Activated T-cell treated with anti-CD3 and anti-CD28 coated beads for 4 hours (primary cell): ENCODE results near the gene MRPL47.
A peak's percentile ranks its signal among the peaks of the same experiment; 100 is the strongest.
"Not testable (repeated sequence)": the region's sequence is repeated elsewhere in the genome, so short reads cannot be mapped to it uniquely, and the experiment has no call there.

ENCODE experiments used
- DNase-seq: peaks from one replicate; pipeline ENCODE4 v3.0.0-alpha.2; 2020

MRPL47 gene

GRCh38 chr3:179604321-179605078 is at the start of gene MRPL47, which contains the start of gene NDUFB5:
Gene MRPL47, minus strand, starts transcription at chr3:179604638. Its CDS starts 14 bp downstream, at chr3:179604624.
Gene NDUFB5, plus strand, starts transcription at chr3:179604794. Its CDS starts 22 bp downstream, at chr3:179604816.
- DNase-seq: peak; percentile 90

DNA sequence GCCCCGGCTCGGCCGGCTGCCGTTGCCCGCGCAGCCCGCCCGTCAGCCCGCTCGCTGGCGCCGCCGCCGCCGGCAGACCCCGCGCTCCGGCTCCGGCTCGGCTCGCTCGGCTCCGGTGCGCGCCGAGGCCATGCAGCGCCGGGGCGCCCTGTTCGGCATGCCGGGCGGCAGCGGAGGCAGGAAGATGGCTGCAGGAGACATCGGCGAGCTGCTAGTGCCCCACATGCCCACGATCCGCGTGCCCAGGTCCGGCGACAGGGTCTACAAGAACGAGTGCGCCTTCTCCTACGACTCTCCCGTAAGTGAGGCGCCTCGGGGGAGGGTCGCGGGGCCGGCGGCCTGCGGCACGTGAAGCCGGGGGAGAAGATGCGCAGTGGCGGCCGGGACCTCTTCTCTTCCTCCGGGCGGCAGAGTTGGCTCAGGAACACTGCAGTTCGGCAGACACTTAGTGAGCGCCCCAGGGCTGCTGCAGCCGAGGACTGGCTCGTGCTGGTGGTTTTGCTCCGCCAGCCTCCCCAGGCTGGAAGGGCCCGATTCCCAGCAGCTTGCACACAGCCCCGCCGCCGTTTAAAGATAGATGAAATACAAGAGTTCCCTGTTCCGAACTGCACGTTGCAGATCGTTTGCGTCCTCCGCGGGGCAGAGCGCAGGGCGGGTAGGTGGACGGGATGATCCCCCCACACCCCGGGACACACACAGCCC is 48.8 kb upstream of the MRPL47 start:
- peak; percentile 38 for DNase-seq

DNA sequence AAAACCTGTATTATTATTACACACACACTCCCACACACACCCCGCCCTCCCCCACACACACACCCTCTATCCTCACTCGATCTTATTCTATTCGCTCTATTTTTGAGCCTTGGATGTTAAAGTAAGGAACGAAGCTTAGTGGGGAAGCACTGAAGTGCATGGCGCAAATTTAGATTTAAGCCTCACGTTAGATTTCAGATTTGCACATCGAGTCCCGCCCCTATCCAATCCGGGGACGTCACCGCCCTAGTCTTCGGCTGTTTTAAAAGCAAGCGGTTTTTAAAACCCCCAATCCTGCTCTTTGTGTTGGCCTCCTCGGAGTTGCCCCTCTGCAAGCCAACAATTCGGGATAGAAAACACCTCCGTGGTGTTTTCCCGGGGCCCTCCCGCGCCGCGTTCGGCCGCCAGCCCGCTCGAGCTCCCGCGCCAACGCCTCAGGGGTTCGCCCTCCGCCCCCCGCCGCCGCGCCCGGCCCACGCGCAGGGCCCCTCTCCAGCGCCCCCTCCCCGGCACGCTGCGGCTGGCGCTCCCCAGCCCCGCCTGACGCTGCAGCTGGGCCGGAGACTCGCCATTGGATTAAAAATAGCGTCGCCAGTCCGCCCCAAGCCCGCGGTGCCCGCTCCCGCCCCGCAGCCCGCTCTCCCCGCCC is 48.1 kb upstream of the MRPL47 start, which contains the start of gene USP13:
USP13 (plus strand) TSS at position 594 of the 649 bp plus-strand sequence. CDS start 186 bp downstream, outside the sequence.
- DNase-seq: peak; percentile 41

- no peak for DNase-seq
These were observed 47.4 kb upstream of the MRPL47 start for GRCh38 chr3:179651687-179652446.

- DNase-seq: no peak
These were observed 41.7 kb upstream of the MRPL47 start for GRCh38 chr3:179646177-179646576.

DNA sequence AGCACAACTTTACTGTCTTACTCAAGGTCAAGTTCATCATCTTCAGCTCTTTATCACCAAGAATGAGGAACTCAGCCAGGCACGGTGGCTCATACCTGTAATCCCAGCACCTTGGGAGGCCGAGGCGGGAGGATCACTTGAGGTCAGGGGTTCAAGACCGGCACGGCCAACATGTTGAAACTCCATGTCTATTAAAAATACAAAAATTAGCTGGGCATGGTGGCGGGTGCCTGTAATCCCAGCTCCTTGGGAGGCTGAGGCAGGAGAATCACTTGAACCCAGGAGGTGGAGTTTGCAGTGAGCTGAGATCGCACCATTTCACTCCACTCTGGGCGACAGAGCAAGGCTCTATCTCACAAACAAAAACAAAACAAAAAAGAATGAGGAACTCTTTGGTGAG is 39.4 kb upstream of the MRPL47 start:
- DNase-seq: not testable (repeated sequence)

GRCh38 chr3:179642871-179643270 is 38.4 kb upstream of the MRPL47 start:
- DNase-seq: no peak

GRCh38 chr3:179640469-179640868 is 36.0 kb upstream of the MRPL47 start:
- no peak for DNase-seq

GRCh38 chr3:179630753-179631451 is 26.5 kb upstream of the MRPL47 start:
- no peak for DNase-seq

- no peak for DNase-seq
These were observed 20.0 kb upstream of the MRPL47 start for GRCh38 chr3:179624451-179624850.

- no peak for DNase-seq
These were observed 17.6 kb upstream of the MRPL47 start for GRCh38 chr3:179622023-179622422.

DNA sequence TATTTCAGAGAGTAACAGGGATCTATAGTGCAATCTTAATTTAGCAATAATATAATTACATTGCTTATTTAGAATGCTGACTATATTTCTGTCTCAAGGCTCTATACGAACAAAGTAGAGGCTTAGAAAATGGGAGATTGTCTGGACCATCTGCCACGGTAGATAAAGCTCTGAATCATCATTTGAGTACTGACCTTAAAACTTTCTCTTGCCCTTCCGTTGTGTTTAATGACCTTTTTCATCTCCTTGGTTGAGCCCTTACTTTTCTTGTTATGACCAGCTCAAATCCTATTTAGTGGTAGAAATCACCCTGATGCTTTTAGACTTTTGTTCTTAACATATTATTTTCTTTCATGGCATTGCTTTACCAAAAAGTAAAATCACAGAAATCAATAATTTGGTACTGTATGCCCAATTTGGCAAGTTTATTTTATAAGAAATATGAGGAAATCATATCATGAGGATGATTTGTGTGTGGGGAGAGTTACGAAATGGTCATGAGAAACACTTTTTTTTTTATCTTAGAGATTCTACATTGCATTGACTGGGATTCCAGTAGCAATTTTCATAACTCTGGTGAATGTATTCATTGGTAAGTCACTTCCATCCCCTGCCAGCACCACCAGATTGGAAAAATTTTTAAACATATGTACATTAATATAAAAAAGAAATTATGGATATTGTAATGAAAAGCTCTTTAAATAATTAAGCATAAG is 11.2 kb upstream of the MRPL47 start:
- DNase-seq: no peak

DNA sequence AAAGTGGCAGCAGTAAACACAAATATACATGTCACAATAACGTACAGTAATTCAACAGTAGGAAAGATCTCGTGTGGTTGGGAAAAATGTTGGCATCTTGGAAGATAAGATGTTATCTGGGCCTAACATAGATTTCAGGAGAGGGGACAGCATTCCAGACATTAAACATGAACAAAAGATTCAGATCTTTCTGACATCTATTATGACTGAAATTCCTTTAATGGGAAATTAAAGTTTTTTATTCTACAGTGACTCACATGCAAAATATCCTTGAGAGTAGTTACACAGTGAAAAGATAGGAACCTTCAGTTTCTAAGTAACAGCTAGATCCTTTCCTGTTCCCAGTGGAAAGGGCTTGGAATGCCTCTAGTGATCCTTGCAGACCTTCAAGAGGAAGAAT is 9.4 kb upstream of the MRPL47 start:
- DNase-seq: no peak

DNA sequence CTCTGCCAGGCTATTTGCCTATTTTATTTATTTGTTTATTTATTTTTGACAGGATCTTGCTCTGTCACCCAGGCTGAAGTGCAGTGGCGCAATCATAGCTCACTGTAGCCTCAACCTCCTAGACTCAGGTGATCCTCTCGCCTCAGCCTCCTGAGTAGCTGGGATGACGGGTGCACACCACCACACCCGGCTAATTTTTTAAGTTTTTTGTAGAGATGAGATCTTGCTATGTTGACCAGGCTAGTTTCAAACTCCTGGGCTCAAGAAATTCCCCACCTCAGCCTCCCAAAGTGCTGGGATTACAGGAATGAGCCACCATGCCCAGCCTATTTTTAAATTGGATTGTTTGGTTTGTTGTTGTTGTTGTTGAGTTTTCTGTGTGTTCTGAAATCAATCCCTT is 5.6 kb upstream of the MRPL47 start:
- no peak for DNase-seq

DNA sequence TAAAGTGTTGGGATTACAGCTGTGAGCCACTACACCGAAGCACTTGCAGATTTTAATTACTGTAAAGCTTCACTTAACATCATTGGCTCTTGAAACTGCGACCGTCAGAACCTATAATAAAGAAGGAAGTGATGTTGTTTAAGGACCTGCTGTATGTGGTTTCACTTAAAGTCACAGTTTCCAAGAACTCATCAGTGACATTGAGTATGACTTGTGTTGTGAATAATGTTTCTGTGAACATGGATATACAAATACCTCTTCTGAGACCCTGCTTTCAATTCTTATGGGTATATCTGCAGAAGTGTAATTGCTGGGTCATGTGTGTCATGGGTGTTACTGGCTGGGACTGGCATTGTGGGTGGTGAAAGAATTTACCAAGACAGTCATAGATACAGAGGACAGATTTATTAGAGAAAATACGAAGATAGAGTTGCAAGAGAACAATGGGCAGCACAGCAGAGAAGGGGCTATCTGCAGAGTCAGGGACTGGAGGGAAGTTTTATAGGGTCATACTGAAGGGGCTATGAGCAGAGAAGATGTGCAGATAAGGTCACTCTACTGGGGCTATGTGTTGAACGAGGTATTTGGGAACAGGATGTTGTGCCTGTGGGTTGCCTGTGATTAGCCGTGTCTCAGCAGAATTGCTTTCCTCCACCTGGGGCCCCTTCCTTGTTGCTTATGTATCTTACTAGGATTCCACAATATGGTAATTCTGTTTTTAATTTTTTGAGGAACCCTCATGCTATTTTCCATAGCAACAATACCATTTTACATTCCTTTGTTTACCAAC is 4.7 kb upstream of the MRPL47 start:
- DNase-seq: no peak

DNA sequence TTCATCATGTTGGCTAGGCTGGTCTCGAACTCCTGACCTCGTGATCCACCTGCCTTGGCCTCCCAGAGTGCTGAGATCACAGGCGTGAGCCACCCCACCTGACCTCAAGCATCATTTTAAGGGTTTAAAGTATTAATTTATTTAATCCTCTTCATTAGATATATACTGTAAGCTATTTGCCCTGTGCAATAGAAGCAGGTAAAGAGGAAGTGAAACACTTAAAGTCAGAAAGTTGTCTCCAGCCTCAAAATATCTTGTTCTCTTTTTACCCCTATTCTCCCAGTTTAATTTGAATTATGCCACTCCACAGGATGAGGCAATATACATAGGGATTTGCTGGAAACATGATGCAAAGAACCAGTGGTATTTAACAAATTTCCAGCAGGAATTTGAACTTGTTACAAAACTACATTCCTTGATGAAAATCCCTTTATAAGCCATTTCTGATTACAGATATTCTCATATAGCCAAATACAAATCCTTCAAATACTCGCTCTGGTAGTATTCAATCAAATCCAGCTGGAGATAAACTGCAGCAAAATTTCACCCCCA is 2.2 kb upstream of the MRPL47 start:
- no peak for DNase-seq

DNA sequence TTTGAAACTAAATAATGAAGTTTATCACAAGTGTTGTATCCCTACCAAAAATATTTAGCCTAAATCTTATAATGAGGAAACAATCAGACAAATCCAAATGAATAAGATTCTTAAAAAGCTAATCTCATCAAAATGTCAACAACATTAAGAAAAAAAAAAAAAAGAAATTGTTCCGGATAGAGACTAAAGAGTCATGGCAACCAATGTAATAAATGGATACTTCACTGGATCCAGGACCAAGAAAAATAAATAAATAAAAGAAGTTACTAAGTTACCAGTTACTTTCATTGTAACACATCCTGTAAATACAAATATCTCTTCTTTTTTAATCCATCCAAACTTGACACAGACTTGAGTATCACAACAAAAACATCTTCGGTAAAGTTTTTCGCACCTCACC is 607 bp downstream of the MRPL47 start:
- DNase-seq: no peak

DNA sequence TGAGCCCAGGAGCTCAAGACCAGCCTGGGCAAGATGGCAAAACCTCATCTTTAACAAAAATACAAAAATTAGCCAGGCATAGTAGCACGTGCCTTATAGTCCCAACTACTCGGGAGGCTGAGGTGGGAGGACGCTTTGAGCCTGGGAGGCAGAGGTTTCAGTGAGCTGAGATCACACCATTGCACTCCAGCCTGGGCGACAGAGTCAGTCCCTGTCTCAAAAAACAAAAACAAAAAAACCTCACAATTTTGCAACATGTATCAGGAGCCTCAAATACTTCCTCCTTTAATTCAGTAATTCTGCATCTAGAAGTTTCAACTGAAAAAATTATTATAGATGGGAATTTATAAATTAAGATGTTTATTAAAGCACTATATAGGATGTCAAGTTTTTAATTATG is 1.1 kb downstream of the MRPL47 start:
- DNase-seq: no peak

DNA sequence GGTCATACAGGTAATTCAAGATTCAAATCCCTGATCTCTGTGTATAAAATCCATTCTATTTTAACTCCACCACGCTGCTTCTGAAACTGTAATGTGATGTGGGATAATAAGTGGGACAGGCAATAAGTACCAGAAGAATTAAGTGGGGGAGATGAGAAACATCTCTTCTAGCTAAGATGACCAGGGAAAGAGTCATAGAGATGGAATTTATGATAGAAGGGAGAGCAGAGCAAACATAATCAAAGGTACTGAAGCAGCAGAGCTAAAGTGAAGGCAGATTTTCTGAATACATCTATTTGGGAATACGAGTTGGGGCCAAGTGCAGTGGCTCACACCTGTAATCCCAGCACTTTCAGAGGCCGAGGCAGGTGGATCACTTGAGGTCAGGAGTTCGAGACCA is 4.9 kb downstream of the MRPL47 start:
- no peak for DNase-seq

GRCh38 chr3:179591313-179591712 is 13.1 kb downstream of the MRPL47 start:
- DNase-seq: no peak
